Stimulated activated memory B cell treated with anti-CD40 and anti-IgM and Interleukin-4, amounts not matched to agents 10 μg/mL and 1 μg/mL and 100 μg/mL, for 72 hours (primary cell): ENCODE results near the gene STX12.
"Not testable (repeated sequence)": the region's sequence is repeated elsewhere in the genome, so short reads cannot be mapped to it uniquely, and the experiment has no call there.

Experiments
- ATAC-seq: fragments of 150-1000 bp; cut with Tn5 transposase; 2 replicates; pipeline ENCODE4 v1.10.0; 2021
- H3K27ac Mint-ChIP-seq: one replicate; pipeline ENCODE4 v1.8.0; 2022; ENCODE audit warnings: mild to moderate bottlenecking, mixed read lengths
- H3K27me3 Mint-ChIP-seq: one replicate; pipeline ENCODE4 v1.8.0; 2022; ENCODE audit warnings: mixed read lengths
- H3K36me3 Mint-ChIP-seq: one replicate; pipeline ENCODE4 v1.8.0; 2022; ENCODE audit warnings: mixed read lengths
- H3K4me1 Mint-ChIP-seq: one replicate; pipeline ENCODE4 v1.8.0; 2022; ENCODE audit warnings: mixed read lengths
- H3K4me3 Mint-ChIP-seq: one replicate; pipeline ENCODE4 v1.8.0; 2022; ENCODE audit warnings: mild to moderate bottlenecking, moderate library complexity, mixed read lengths
- H3K9me3 Mint-ChIP-seq: one replicate; pipeline ENCODE4 v1.8.0; 2022; ENCODE audit warnings: mixed read lengths

STX12 gene

GRCh38 chr1:27795601-27796000 lies 22.6 kb downstream of the STX12 start:
- Mint-ChIP-seq H3K4me3 (no peak overlapping the region), H3K4me1 (peaks cover 8% of the 10 kb centered on the region), H3K9me3 (no peaks in the 10 kb centered on the region), H3K27ac (no peak overlapping the region), H3K36me3 (peaks cover 52% of the 10 kb centered on the region), H3K27me3 (no peaks in the 10 kb centered on the region)
- ATAC-seq = no peak

GRCh38 chr1:27804791-27805190 lies 31.8 kb downstream of the STX12 start:
- Mint-ChIP-seq H3K4me1 (no peaks in the 10 kb centered on the region), H3K27me3 (no peaks in the 10 kb centered on the region), H3K36me3 (peaks cover 50% of the 10 kb centered on the region), H3K9me3 (no peaks in the 10 kb centered on the region), H3K27ac (no peak overlapping the region), H3K4me3 (no peak overlapping the region)
- ATAC-seq = no peak

GRCh38 chr1:27806758-27807157 lies 33.7 kb downstream of the STX12 start:
- Mint-ChIP-seq H3K4me3 (no peak overlapping the region), H3K4me1 (no peaks in the 10 kb centered on the region), H3K27ac (no peak overlapping the region), H3K27me3 (no peaks in the 10 kb centered on the region), H3K36me3 (peaks cover 49% of the 10 kb centered on the region), H3K9me3 (no peaks in the 10 kb centered on the region)
- ATAC-seq = no peak

- no peak overlapping the region for H3K27ac Mint-ChIP-seq
- H3K9me3 Mint-ChIP-seq = no peaks in the 10 kb centered on the region
- H3K36me3 Mint-ChIP-seq = peaks cover 50% of the 10 kb centered on the region
- no peak overlapping the region for H3K4me3 Mint-ChIP-seq
- no peaks in the 10 kb centered on the region for H3K4me1 Mint-ChIP-seq
- no peaks in the 10 kb centered on the region for H3K27me3 Mint-ChIP-seq
- no peak for ATAC-seq
Measured at GRCh38 chr1:27807385-27807784, 34.4 kb downstream of the STX12 start.

GRCh38 chr1:27808131-27808530 lies 35.1 kb downstream of the STX12 start:
- H3K36me3 Mint-ChIP-seq = peaks cover 48% of the 10 kb centered on the region
- not testable (repeated sequence) for H3K27ac Mint-ChIP-seq, H3K9me3 Mint-ChIP-seq, H3K4me3 Mint-ChIP-seq, ATAC-seq, H3K4me1 Mint-ChIP-seq, H3K27me3 Mint-ChIP-seq

- Mint-ChIP-seq H3K27me3 (no peaks in the 10 kb centered on the region), H3K27ac (no peak overlapping the region), H3K4me1 (no peaks in the 10 kb centered on the region), H3K36me3 (peaks cover 31% of the 10 kb centered on the region), H3K9me3 (no peaks in the 10 kb centered on the region), H3K4me3 (no peak overlapping the region)
- no peak for ATAC-seq
Measured at GRCh38 chr1:27809883-27810282, 36.9 kb downstream of the STX12 start.

GRCh38 chr1:27811741-27812500 lies 38.9 kb downstream of the STX12 start:
- Mint-ChIP-seq H3K36me3 (peaks cover 34% of the 10 kb centered on the region), H3K4me1 (no peaks in the 10 kb centered on the region), H3K27ac (no peak overlapping the region), H3K9me3 (no peaks in the 10 kb centered on the region), H3K4me3 (no peak overlapping the region), H3K27me3 (no peaks in the 10 kb centered on the region)
- ATAC-seq = no peak

GRCh38 chr1:27816921-27817630 lies 44.1 kb downstream of the STX12 start:
- H3K4me1 Mint-ChIP-seq = no peaks in the 10 kb centered on the region
- no peaks in the 10 kb centered on the region for H3K27me3 Mint-ChIP-seq
- no peak for ATAC-seq
- no peaks in the 10 kb centered on the region for H3K9me3 Mint-ChIP-seq
- no peak overlapping the region for H3K4me3 Mint-ChIP-seq
- H3K27ac Mint-ChIP-seq = peak overlapping the region; percentile 51
- H3K36me3 Mint-ChIP-seq = peaks cover 49% of the 10 kb centered on the region

- H3K9me3 Mint-ChIP-seq = no peaks in the 10 kb centered on the region
- H3K36me3 Mint-ChIP-seq = peaks cover 43% of the 10 kb centered on the region
- no peak overlapping the region for H3K27ac Mint-ChIP-seq
- no peak for ATAC-seq
- no peaks in the 10 kb centered on the region for H3K27me3 Mint-ChIP-seq
- no peaks in the 10 kb centered on the region for H3K4me1 Mint-ChIP-seq
- no peak overlapping the region for H3K4me3 Mint-ChIP-seq
Measured at GRCh38 chr1:27821761-27822315, 48.8 kb downstream of the STX12 start.

GRCh38 chr1:27823784-27824183 lies 50.8 kb downstream of the STX12 start:
- ATAC-seq = no peak
- H3K9me3 Mint-ChIP-seq = no peaks in the 10 kb centered on the region
- no peaks in the 10 kb centered on the region for H3K27me3 Mint-ChIP-seq
- H3K4me3 Mint-ChIP-seq = no peak overlapping the region
- no peaks in the 10 kb centered on the region for H3K4me1 Mint-ChIP-seq
- H3K36me3 Mint-ChIP-seq = peaks cover 34% of the 10 kb centered on the region
- no peak overlapping the region for H3K27ac Mint-ChIP-seq

- no peak overlapping the region for H3K4me3 Mint-ChIP-seq
- peaks cover 30% of the 10 kb centered on the region for H3K36me3 Mint-ChIP-seq
- no peaks in the 10 kb centered on the region for H3K9me3 Mint-ChIP-seq
- no peaks in the 10 kb centered on the region for H3K4me1 Mint-ChIP-seq
- ATAC-seq = no peak
- H3K27ac Mint-ChIP-seq = no peak overlapping the region
- no peaks in the 10 kb centered on the region for H3K27me3 Mint-ChIP-seq
Measured at GRCh38 chr1:27824411-27824810, 51.4 kb downstream of the STX12 start.

GRCh38 chr1:27829339-27829960 lies 56.4 kb downstream of the STX12 start:
- not testable (repeated sequence) for ATAC-seq, H3K36me3 Mint-ChIP-seq, H3K9me3 Mint-ChIP-seq, H3K27me3 Mint-ChIP-seq
- peak overlapping the region; percentile 99 for H3K27ac Mint-ChIP-seq
- H3K4me1 Mint-ChIP-seq = peaks cover 18% of the 10 kb centered on the region
- H3K4me3 Mint-ChIP-seq = peak overlapping the region; percentile 96

- no peaks in the 10 kb centered on the region for H3K9me3 Mint-ChIP-seq
- H3K4me3 Mint-ChIP-seq = peak within 1 kb of the TSS; percentile 96
- no peaks in the 10 kb centered on the region for H3K27me3 Mint-ChIP-seq
- peak within 1 kb of the TSS; percentile 99 for H3K27ac Mint-ChIP-seq
- peaks cover 5% of the 10 kb centered on the region for H3K36me3 Mint-ChIP-seq
- peaks cover 25% of the 10 kb centered on the region for H3K4me1 Mint-ChIP-seq
- ATAC-seq = peak; percentile 99
Measured at GRCh38 chr1:27830621-27831440, 57.8 kb downstream of the STX12 start, which contains the start of gene PPP1R8. TSS of gene PPP1R8 (plus strand) at chr1:27830782. CDS start at chr1:27830836, 54 bp downstream.

- H3K4me1 Mint-ChIP-seq = peaks cover 26% of the 10 kb centered on the region
- H3K9me3 Mint-ChIP-seq = no peaks in the 10 kb centered on the region
- H3K36me3 Mint-ChIP-seq = peaks cover 8% of the 10 kb centered on the region
- no peaks in the 10 kb centered on the region for H3K27me3 Mint-ChIP-seq
- peak overlapping the region; percentile 96 for H3K4me3 Mint-ChIP-seq
- ATAC-seq = no peak
- H3K27ac Mint-ChIP-seq = peak overlapping the region; percentile 99
Measured at GRCh38 chr1:27831568-27832410, 58.8 kb downstream of the STX12 start.
